NCI-H748 (cell line): ENCODE measurements around the gene GTPBP6.
"Not testable (repeated sequence)": the region's sequence is repeated elsewhere in the genome, so short reads cannot be mapped to it uniquely, and the experiment has no call there.

Experiments
- DNase-seq: peaks from one replicate; lab custom pipeline; 2025; ENCODE audit not compliant: unreplicated experiment; lab: John Stamatoyannopoulos, UW

GTPBP6 gene

DNA sequence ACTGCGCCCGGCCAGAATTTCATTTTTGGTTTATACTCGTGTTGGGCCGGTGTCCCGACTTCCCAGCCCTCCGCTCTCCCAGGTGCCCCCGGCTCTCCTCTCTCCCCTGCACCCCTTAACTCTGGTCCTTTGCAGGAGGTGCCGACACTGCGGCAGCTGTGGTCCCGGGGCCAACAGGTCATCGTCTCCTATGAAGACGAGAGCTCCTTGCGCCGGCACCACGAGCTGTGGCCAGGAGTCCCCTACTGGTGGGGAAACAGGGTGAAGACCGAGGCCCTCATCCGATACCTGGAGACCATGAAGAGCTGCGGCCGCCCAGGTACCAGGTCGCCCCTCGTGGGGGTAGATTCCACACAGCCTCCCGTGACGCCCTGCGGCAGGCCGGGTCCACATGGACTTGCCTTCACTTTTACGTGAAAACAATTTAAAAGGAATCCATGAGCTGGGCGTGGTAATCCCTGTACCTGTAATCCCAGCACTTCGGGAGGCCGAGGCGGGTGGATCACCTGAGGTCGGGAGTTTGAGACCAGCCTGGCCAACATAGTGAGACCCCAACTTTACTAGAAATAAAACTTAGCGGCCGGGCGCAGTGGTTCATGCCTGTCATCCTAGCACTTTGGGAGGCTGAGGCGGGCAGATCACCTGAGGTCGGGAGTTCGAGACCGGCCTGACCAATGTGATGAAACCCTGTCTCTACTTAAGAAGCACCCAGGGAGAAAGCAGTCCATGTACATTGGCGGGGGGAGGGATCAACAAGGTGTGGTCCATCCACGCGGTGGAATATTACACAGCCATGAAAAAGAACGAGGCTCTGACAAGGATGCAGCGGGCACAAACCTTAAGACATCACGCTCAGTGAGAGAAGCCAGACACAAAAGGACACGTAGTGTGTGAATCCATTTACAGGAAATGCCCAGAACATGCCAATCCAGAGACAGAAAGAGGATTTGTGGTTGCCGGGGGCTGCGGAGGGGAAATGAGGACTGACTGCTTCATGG lies 25.4 kb downstream of the GTPBP6 start:
- DNase-seq = no peak

DNA sequence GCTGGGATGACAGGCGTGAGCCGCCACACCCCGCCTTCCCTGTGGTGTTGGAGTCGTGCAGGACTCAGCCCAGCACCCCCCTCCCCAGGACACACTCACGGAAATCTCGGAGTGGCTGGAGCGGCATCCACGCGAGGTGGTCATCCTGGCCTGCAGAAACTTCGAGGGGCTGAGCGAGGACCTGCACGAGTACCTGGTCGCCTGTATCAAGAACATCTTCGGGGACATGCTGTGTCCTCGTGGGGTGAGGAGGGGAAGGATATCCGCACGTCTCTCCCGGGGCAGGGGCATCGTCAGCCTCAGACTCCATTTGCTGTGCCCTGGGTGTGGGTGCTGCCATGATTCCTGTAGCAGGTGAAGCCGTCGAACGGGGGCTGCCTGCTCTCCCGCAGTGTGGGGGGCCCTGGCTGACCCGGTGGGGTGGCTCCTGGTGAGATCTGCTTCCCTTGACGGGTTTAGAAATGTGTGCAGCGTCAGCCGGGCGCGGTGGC lies 27.1 kb downstream of the GTPBP6 start:
- no peak for DNase-seq

DNA sequence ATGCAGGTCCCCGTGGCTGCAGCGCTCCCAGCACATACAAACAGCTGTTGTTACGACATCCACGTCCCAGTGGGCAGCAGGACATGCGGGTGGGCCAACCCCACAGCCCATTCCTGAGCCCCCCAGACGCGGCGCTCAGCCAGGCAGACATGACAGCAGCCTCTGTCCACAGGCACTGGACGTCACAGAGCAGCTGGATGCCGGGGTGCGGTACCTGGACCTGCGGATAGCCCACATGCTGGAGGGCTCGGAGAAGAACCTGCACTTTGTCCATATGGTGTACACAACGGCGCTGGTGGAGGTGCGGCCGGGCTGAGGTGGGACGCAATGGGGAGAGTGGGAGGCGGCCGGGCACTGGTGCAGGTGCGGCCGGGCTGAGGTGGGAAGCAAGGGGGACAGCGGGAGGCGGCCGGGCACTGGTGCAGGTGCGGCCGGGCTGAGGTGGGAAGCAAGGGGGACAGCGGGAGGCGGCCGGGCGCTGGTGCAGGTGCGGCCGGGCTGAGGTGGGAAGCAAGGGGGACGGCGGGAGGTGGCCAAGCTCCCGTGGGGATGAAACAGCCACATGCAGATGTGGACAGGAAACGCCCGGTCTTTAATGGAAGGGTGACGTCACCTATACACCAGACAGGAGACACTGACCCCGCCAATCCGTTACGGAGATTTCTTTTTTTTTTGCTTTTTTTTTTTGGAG lies 28.0 kb downstream of the GTPBP6 start:
- no peak for DNase-seq

DNA sequence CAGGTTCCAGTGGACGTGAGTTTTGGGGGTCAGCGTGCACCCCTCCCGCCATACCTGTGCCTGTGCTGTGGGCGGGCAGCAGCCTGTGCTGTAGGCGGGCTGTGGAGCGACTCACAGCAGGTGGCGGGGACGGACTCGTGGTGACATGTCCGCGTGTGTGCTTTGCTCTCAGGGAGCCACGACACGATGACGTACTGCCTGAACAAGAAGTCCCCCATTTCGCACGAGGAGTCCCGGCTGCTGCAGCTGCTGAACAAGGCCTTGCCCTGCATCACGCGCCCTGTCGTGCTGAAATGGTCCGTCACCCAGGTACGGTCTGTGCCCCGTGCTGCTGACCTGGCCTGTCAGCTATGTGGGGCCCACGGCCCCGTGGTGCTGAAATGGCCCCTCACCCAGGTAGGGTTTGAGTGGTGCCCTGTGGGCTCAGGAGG lies 30.0 kb downstream of the GTPBP6 start:
- no peak for DNase-seq

DNA sequence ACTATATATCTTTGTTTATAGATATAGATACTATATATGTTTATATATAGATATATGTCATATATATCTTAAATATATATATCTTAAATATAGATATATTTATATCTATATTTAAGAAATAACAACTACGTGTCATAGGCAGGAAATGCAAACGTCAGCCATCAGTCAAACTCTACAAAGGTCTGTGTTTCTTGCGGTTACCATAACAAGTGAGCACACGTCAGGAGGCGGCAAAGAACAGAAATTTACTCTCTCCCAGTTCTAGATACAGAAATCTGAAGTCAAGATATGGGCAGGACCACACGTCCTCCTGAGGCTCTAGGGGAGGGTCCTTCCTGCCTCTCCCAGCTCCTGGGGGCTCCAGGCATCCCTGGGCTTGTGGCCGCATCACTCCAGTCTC lies 30.9 kb downstream of the GTPBP6 start:
- no peak for DNase-seq

DNA sequence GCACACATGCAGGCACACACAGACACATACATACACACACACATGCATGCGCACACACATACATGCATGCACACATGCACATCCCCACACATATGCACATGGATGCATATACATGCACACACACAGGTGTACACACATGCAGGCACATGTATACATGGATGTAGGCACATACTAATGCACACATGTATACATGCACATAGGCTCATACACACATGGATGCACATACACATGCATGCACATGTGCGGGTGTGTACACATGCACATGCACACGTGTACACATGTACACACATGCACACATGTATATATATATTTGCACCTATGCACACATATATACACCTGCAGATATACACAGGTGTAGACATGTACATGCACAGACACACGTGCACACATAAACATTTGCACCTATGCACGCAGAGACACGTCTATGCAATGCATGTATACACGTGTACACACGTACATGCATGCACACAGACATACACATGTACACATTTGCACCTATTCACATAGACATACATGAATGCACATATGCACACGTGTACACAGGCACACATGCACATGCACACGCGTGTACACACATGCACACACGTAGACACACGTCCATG lies 33.4 kb downstream of the GTPBP6 start:
- DNase-seq = no peak

DNA sequence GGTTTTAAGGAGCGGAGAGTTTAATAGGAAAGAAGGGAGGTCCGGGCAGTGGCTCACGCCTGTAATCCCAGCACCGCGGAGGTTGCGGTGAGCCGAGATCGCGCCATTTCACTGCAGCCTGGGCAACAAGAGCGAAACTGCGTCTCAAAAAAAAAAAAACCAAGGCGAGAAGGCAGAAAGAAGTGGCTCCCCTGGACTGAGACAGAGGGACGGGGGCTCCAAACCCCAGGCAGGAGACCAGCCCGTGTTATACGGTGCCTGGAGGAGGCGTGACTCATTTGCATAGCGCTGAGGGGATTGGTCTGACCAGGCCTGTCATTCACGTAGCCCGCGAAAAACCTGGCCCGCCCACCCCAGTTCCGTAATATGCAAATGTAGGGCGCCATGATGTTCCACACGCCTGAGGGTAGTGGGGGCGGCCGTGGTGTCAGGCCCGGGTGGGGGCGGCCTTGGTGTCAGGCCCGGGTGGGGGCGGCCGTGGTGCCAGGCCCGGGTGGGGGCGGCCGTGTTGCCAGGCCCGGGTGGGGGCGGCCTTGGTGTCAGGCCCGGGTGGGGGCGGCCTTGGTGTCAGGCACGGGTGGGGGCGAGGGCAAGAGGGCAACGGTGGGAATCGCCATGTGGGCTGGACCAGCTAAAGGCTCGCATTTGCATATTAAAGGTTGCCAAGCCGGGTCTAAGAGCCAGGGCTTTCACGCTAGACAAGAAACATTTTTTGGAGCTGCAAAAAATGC lies 35.3 kb downstream of the GTPBP6 start:
- no peak for DNase-seq

DNA sequence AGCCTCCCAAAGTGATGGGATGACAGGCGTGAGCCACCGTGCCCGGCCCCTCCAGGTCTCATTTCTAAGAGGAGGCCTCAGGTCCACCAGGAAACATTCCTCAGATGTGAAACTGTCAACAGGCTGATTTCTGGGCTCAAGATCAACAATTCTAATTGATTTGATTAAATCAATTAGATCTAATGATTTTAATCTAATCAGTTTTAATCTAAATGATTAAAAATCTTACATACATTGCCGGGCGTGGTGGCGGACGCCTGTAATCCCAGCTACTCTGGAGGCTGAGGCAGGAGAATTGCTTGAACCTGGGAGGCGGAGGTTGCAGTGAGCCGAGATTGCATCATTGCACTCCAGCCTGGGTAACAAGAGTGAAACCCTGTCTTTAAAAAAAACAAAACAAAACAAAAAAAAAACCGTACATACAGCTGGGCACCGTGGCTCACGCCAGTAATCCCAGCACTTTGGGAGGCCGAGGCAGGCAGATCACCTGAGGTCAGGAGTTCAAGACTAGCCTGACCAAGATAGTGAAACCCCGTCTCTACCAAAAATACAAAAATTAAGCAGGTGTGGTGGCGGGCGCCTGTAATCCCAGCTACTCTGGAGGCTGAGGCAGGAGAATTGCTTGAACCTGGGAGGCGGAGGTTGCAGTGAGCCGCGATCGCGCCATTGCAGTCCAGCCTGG lies 36.5 kb downstream of the GTPBP6 start:
- not testable (repeated sequence) for DNase-seq

DNA sequence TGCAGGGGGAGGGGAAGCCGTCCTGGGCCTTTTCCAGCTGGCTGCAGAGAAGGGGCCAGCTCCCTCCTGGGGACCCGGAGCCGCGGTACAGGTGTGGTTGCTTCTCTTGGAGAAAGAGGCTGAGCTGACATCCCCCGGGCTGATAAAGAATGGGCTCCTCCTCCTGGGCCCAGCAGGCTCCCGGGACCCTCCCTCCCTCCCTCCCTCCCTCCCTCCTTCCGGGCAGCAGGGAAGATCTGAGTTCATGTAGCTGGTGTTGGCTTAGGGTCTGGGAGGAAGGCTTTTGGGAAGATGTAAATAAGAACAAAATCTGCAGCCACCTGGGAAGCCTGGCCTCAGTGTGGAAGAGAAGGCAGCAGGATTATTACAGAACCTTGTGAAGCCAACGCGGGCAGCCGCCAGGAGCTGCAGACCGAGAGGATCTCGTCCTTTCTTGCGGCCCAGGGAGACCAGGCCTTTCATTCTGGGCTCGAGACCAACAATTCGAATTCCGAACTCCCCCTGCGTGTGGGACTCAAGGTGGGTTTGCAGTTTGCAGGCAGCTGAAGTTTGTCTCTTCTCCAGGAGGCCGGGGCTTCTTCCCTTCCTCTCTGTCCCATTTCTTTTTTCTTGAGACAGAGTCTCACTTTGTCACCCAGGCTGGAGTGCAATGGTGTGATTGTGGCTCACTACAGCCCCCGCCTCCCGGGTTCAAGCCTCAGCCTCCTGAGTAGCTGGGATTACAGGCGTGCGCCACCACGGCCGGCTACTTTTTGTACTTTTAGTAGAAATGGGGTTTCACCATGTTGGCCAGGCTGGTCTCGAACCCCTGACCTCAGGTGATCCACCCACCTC lies 37.2 kb downstream of the GTPBP6 start, which contains the start of gene PLCXD1:
Gene PLCXD1, plus strand, starts transcription at position 216 of the 834 bp plus-strand sequence. CDS start 2,807 bp downstream, outside the sequence.
- no peak for DNase-seq

DNA sequence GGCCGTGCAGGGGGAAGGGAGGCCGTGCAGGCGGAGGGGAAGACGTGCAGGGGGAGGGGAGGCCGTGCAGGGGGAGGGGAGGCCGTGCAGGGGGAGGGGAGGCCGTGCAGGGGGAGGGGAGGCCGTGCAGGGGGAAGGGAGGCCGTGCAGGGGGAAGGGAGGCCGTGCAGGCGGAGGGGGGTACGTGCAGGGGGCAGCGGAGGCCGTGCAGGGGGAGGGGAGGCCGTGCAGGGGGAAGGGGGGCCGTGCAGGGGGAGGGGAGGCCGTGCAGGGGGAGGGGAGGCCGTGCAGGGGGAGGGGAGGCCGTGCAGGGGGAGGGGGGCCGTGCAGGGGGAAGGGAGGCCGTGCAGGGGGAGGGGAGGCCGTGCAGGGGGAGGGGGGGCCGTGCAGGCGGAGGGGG lies 37.9 kb downstream of the GTPBP6 start:
- not testable (repeated sequence) for DNase-seq

DNA sequence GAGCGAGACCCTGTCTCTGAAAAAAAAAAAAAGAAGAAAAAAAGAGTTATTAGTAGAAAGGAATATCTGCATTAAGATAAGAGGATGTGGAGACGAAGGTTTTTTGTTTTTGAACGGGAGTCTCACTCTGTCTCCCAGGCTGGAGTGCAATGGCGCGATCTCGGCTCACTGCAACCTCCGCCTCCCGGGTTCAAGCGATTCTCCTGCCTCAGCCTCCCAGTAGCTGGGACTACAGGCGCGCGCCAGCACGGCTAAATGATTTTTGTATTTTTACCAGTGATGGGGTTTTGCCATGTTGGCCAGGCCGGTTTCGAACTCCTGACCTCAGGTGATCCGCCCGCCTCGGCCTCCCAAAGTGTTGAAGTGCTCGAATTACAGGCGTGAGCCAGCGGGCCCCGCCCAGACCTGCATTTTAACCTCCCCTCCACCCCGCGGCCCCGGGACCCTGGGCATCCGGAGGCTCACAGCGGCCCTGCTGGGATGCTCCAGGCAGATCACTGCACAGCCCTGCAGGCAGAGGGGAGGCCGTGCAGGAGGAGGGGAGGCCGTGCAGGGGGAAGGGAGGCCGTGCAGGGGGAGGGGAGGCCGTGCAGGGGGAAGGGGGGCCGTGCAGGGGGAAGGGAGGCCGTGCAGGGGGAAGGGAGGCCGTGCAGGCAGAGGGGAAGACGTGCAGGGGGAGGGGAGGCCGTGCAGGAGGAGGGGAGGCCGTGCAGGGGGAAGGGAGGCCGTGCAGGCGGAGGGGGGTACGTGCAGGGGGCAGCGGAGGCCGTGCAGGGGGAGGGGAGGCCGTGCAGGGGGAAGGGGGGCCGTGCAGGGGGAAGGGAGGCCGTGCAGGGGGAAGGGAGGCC lies 38.6 kb downstream of the GTPBP6 start:
- not testable (repeated sequence) for DNase-seq

DNA sequence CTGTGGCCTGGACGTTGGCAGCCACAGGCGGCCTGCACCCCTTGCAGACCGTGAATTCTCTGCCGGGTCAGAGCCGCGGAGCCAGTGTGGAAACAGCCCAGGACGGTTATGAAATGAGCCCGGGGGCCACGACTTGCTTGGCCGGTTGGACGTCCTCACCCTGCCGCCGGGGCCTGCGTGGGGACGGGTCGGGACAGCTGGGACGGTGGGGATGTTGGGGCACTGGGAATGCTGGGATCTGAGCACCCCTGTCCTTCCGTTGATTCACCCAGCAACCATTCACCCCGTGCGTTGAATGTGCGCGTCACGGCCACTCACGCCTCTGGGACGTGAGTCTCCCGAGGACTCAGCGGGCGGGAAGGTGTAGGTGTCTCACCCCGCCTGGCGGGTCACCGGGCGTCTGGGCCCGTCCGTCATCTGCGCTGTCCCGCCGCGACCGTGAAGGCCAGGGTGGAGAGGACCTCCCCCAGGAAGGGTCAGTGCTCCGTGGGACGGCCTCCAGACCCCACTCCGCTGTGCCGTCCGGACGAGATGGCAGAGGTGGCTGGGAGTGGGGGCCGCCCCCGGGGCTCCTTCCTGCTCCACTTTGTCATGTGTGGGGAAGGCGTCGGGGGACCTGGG lies 41.9 kb downstream of the GTPBP6 start:
- no peak for DNase-seq

DNA sequence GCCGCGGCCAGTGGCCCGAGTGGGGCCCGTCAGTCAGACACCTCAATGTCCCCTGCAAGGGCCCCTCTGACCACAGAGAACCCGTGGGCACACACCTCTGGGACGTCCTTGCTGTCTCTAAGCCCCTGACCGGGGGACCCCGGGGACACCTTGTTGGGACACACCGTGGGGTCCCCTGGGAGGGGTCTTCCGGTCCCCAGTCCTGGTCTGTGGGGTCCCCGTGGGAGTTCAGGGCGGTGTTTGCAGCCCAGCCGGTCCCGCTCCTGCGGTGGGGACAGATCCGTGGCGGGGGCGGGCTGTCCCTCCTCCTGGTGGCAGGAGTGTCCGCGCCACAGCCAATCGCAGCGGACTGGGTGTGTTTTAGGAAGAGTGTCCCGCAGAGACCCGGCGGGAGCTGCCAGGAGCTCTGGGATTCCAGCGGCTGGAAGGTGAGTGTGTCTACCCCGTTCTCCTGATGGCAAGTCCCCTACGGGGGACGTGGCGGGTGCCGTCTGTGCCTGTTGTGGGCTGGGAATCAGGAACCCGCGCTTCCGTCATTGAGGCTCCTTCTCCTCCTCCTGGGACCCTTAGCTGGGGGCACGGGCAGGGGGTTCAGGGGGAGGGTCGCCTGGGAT lies 42.5 kb downstream of the GTPBP6 start:
- no peak for DNase-seq

DNA sequence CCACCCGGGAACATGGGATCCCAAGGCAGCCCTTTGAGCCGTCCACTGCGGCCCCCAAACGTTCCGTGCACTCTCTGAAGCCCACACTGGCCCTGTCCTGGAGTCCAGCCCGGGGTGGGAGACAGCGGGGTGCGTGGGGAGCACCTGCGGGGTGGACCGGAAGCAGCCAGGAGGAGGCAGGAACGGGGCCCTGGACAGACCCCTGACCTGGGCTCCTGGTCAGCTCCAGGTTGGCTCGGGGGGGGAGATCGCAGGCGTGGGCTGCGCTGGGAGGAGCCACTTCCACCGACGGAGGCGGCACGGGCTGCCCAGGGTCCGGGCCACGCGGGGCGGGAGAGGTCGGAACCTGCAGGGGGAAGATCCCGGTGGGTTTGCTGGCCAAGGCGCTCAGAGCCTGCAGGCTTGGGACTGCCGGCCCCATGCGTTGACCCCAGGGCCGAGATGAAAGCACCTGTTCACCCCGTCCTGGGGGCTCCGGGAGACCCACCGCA lies 43.1 kb downstream of the GTPBP6 start:
- no peak for DNase-seq

DNA sequence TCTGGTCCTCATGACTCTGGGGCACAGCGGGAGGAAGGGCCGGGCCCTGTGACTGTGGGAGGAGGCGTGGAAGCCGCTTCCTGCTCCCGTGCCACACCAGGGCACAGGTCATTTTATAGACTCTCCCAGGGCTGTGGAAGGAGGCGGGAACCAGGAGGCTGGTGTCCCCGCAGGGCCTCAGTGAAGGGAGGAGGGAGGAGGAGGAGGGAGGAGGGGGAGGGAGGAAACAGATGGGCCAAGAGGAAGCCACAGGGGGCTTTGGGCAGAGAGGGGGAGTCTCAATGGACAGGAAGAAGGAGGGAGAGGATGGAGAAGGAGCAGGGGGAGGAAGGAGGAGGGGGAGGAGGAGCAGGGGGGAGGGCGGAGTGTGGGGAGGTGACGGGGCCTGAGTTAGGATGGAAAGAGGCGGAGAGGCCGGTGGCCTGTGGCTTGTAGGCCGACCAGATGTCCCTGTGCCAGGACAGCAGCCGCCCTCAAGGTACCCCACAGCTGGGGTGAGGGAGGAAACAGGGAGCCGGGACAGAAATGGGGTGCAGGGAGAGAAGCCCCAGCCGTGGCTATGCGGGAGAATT lies 43.6 kb downstream of the GTPBP6 start:
- DNase-seq = no peak

DNA sequence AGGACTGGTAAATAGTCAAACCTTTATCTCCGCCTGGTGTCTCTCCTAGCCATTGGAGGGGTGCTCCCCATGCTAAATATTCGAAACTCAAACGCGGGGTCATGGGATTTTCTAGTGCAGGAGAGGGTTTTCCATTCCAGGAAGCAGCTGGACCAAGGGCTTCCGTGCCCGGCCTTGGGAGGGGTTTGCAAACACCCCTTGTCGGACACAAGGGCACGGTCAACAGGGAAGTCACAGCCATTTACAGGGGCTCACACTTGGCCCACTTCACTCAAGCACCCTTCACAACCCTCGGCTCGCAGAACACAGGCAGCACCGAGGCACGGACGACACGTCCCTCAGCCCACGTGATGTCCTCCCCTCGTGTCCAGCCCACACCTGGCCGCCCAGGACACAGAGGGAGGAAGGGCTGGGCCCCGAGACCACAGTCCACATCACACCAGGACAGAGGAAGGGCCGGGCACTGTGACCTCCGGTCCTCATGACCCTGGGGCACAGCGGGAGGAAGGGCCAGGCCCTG lies 47.7 kb downstream of the GTPBP6 start:
- no peak for DNase-seq

DNA sequence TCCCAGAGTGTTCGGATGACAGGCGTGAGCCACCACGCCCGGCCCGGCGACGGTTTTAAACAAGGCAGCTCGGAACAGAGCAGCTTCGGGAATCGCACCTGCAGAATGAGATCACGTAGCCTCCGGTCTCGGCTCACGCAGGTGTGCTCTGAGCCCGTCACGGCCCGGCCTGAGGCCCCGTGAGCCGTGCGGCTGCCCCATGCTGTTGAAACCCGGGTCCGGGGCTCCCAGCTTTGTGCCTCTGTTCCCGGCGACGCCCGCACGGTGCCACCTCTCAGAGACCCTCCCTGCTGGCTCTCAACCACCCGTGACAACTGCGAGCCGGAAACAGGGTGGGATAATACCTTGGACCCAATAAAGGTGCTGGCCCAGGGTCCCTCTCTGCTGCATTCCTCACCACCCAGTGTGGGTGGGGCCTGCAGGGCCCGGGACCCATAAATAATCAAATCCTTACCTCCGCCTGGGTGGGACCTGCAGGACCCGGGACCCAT lies 50.8 kb downstream of the GTPBP6 start:
- no peak for DNase-seq
